NOMO-1 treated with dmso at 0.1 percent for 144 hours (cell line): ENCODE results near the gene SNRNP200.
A peak's percentile ranks its signal among the peaks of the same experiment; 100 is the strongest.

Experiments used
- DNase-seq: peaks from one replicate; lab custom pipeline; 2025; ENCODE audit not compliant: unreplicated experiment; lab: John Stamatoyannopoulos, UW

The SNRNP200 gene

GRCh38 chr2:96251721-96252292, 53.5 kb downstream of the SNRNP200 start:
- no peak for DNase-seq

- no peak for DNase-seq
Observed at GRCh38 chr2:96250188-96250587, 55.2 kb downstream of the SNRNP200 start.

- DNase-seq, result no peak
Observed at GRCh38 chr2:96249654-96250053, 55.7 kb downstream of the SNRNP200 start.

DNA sequence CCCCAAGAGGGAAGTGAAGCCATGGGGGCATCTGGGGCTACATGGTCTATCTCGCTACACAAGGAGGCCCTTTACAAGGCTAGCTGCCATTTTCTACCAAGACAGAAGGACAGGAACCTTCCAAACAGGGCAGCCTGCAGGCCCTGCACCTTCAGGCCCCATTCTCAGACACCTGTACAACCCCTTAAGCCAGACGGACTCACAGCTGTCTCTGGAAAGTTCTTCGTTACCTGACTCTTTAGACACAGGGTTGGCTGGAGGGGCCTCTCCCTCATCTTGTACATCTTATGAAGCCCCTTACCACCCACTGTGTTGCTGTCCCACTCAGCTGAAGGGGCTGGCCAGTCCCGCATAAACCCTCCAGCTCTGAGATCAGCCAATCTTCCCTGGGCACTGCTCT, 56.7 kb downstream of the SNRNP200 start:
- no peak for DNase-seq

GRCh38 chr2:96247896-96248295, 57.5 kb downstream of the SNRNP200 start:
- DNase-seq, result no peak

- no peak for DNase-seq
Observed at GRCh38 chr2:96247009-96247408, 58.3 kb downstream of the SNRNP200 start.

GRCh38 chr2:96245609-96246390, 59.5 kb downstream of the SNRNP200 start:
- peak; percentile 61 for DNase-seq

DNA sequence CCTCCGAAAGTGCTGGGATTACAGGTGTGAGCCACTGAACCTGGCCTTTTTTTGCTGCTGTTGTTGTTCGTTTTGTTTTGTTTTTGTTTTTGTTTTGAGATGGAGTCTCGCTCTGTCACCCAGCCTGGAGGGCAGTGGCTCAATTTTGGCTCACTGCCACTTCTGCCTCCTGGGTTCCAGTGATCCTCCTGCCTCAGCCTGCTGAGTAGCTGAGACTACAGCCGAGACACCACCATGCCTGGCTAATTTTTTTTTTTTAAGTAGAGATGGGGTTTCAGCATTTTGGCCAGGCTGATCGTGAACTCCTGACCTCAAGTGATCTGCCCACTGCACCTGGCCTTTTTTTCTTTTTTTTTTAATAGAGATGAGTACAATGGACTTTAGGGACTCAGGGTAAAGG, 61.5 kb downstream of the SNRNP200 start:
- no peak for DNase-seq

DNA sequence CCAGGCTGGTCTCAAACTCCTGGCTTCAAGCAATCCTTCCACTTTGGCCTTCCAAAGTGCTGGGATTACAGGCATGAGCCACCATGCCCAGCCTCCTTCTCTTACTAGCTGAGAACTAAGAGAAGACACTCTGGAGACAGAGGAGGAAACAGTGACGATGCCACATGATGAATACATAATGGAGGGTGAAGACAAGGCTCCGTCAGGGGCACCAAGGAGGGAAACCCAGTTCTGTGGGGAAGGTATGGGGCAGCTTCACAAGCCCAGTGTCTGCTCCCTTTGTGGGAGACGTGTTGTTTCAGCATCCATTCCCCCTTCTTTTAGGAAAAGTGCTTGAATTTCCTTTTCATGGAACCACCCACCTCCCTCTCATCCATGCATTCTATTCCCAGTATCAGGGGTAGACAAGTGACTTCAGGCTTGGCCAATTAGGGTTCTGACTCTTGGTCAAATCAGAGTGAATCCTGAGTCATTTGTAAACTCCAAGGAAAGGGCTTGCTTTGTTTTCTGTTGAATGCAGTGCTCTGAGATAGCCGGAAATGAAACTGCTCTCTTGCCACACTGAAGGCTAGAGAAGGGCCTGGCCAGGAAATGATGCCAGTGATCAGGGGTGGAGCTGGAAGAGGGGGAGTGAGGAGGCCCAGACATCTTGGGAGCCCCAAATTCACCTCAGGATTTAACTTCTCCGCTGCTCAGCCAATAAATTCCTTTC, 63.3 kb downstream of the SNRNP200 start:
- DNase-seq, result peak; percentile 88

- peak; percentile 19 for DNase-seq
Observed at GRCh38 chr2:96241227-96241626, 64.1 kb downstream of the SNRNP200 start.

- DNase-seq, result no peak
Observed at GRCh38 chr2:96240341-96241038, 64.9 kb downstream of the SNRNP200 start.

GRCh38 chr2:96239745-96240264, 65.5 kb downstream of the SNRNP200 start:
- no peak for DNase-seq

DNA sequence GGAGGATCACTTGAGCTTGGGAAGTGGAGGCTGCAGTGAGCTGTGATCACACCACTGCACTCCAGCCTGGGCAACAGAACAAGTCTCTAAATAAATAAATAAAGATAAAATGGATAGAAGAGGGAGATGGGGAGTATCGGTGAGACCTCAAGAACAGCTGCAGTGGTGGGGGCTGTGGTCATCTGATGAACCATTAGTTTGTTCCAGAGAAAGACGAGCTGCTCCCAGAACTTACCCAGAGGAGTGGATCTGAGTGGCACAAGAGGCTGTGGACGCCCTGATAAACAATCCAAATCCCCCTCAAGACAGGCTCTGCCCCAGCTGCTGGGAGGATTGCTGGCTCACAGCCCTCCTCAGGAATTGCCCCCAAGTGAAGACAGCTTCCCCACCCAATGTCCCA, 66.3 kb downstream of the SNRNP200 start:
- DNase-seq, result no peak

- no peak for DNase-seq
Observed at GRCh38 chr2:96238266-96238665, 67.1 kb downstream of the SNRNP200 start.

DNA sequence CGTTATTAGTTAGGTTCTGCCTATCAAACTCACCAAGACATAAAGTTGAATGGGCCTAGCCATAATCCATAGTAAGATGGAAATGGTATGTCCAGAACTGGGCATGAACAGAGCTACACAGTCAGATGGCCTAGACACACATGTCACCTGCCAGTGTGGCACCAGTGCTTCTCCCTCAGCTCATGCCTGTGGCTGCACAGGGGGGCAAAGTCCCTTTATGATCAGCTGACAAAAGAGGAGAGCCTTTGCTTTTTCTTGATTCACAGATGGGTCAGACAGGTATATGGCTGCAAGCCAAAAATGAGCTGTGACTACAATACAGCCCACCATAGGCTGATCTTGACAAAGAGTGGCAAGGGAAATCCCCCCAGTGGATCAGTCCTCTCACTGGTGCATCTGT, 68.5 kb downstream of the SNRNP200 start:
- no peak for DNase-seq

- peak; percentile 58 for DNase-seq
Observed at GRCh38 chr2:96233880-96234316, 71.4 kb downstream of the SNRNP200 start.

GRCh38 chr2:96233436-96233835, 71.9 kb downstream of the SNRNP200 start:
- DNase-seq, result peak; percentile 58

- DNase-seq, result no peak
Observed at GRCh38 chr2:96231316-96231715, 74.0 kb downstream of the SNRNP200 start.

- DNase-seq, result peak; percentile 79
Observed at GRCh38 chr2:96225016-96225533, 80.3 kb downstream of the SNRNP200 start.
